ENCODE measurements around the gene CERT1. TPM values are rescaled to one million over a fixed set of nuclear protein-coding genes. Genes with fewer than 3 reads are reported as not detected.

The CERT1 gene
- polyA plus RNA-seq, 2 donors = 13.4 to 13.5 TPM

GRCh38 chr5:75412111-75412990 is 99.1 kb downstream of the CERT1 start:
- H3K4me1 ChIP-seq (ENCODE audit: control insufficient read depth in 2 of 2, insufficient read depth in 2 of 2, low read length in 1 of 2) = no peaks in the 10 kb centered on the region
- H3K9me3 ChIP-seq (ENCODE audit: control insufficient read depth in 2 of 2, insufficient read depth in 1 of 2, low read depth in 1 of 2, low read length in 1 of 2) = no peaks in the 10 kb centered on the region
- 81 to 83% methylated on average over 4 of the region's 4 CpGs for WGBS, 2 donors
- H3K27ac ChIP-seq (ENCODE audit: low read depth in 2 of 2, low read length in 1 of 2) = no peak overlapping the region
- no peak overlapping the region for H3K4me3 ChIP-seq (ENCODE audit: low read depth in 1 of 2, low read length in 2 of 2)
- H3K36me3 ChIP-seq (ENCODE audit: control insufficient read depth in 2 of 2, insufficient read depth in 2 of 2, low read length in 1 of 2) = no peaks in the 10 kb centered on the region
- no peaks in the 10 kb centered on the region for H3K27me3 ChIP-seq (ENCODE audit: control insufficient read depth in 1 of 2, insufficient read depth in 2 of 2, low read length in 2 of 2)

GRCh38 chr5:75405296-75405695 is 106.1 kb downstream of the CERT1 start:
- Histone ChIP-seq H3K4me1 (ENCODE audit: control insufficient read depth in 2 of 2, insufficient read depth in 2 of 2, low read length in 1 of 2) (no peaks in the 10 kb centered on the region), H3K27ac (ENCODE audit: low read depth in 2 of 2, low read length in 1 of 2) (no peak overlapping the region), H3K4me3 (ENCODE audit: low read depth in 1 of 2, low read length in 2 of 2) (no peak overlapping the region), H3K27me3 (ENCODE audit: control insufficient read depth in 1 of 2, insufficient read depth in 2 of 2, low read length in 2 of 2) (no peaks in the 10 kb centered on the region), H3K36me3 (ENCODE audit: control insufficient read depth in 2 of 2, insufficient read depth in 2 of 2, low read length in 1 of 2) (no peaks in the 10 kb centered on the region), H3K9me3 (ENCODE audit: control insufficient read depth in 2 of 2, insufficient read depth in 1 of 2, low read depth in 1 of 2, low read length in 1 of 2) (no peaks in the 10 kb centered on the region)
- WGBS, 2 donors = 60 to 61% methylated on average over 3 of the region's 3 CpGs

GRCh38 chr5:75395277-75395676 is 116.2 kb downstream of the CERT1 start:
- Histone ChIP-seq H3K27ac (ENCODE audit: low read depth in 2 of 2, low read length in 1 of 2) (no peak overlapping the region), H3K36me3 (ENCODE audit: control insufficient read depth in 2 of 2, insufficient read depth in 2 of 2, low read length in 1 of 2) (no peaks in the 10 kb centered on the region), H3K27me3 (ENCODE audit: control insufficient read depth in 1 of 2, insufficient read depth in 2 of 2, low read length in 2 of 2) (no peaks in the 10 kb centered on the region), H3K9me3 (ENCODE audit: control insufficient read depth in 2 of 2, insufficient read depth in 1 of 2, low read depth in 1 of 2, low read length in 1 of 2) (no peaks in the 10 kb centered on the region), H3K4me3 (ENCODE audit: low read depth in 1 of 2, low read length in 2 of 2) (no peak overlapping the region), H3K4me1 (ENCODE audit: control insufficient read depth in 2 of 2, insufficient read depth in 2 of 2, low read length in 1 of 2) (no peaks in the 10 kb centered on the region)
- WGBS, 2 donors = 97 to 98% methylated on average over 3 of the region's 3 CpGs

- H3K4me3 ChIP-seq (ENCODE audit: low read depth in 1 of 2, low read length in 2 of 2) = no peak overlapping the region
- no peaks in the 10 kb centered on the region for H3K4me1 ChIP-seq (ENCODE audit: control insufficient read depth in 2 of 2, insufficient read depth in 2 of 2, low read length in 1 of 2)
- H3K27me3 ChIP-seq (ENCODE audit: control insufficient read depth in 1 of 2, insufficient read depth in 2 of 2, low read length in 2 of 2) = no peaks in the 10 kb centered on the region
- WGBS, 2 donors = 92 to 94% methylated on average over 2 of the region's 2 CpGs
- no peak overlapping the region for H3K27ac ChIP-seq (ENCODE audit: low read depth in 2 of 2, low read length in 1 of 2)
- H3K36me3 ChIP-seq (ENCODE audit: control insufficient read depth in 2 of 2, insufficient read depth in 2 of 2, low read length in 1 of 2) = peaks cover 2 to 3% of the 10 kb centered on the region in 2 donors
- H3K9me3 ChIP-seq (ENCODE audit: control insufficient read depth in 2 of 2, insufficient read depth in 1 of 2, low read depth in 1 of 2, low read length in 1 of 2) = no peaks in the 10 kb centered on the region
Measured at GRCh38 chr5:75389430-75389829, 122.0 kb downstream of the CERT1 start.

GRCh38 chr5:75387806-75388205 is 123.6 kb downstream of the CERT1 start:
- Histone ChIP-seq H3K36me3 (ENCODE audit: control insufficient read depth in 2 of 2, insufficient read depth in 2 of 2, low read length in 1 of 2) (peaks cover 2 to 3% of the 10 kb centered on the region in 2 donors), H3K27me3 (ENCODE audit: control insufficient read depth in 1 of 2, insufficient read depth in 2 of 2, low read length in 2 of 2) (no peaks in the 10 kb centered on the region)
- WGBS, 2 donors = 87 to 94% methylated on average over 6 of the region's 6 CpGs

GRCh38 chr5:75384218-75384617 is 127.2 kb downstream of the CERT1 start:
- Histone ChIP-seq H3K4me1 (ENCODE audit: control insufficient read depth in 2 of 2, insufficient read depth in 2 of 2, low read length in 1 of 2) (no peaks in the 10 kb centered on the region), H3K9me3 (ENCODE audit: control insufficient read depth in 2 of 2, insufficient read depth in 1 of 2, low read depth in 1 of 2, low read length in 1 of 2) (no peaks in the 10 kb centered on the region), H3K36me3 (ENCODE audit: control insufficient read depth in 2 of 2, insufficient read depth in 2 of 2, low read length in 1 of 2) (peaks cover 2 to 6% of the 10 kb centered on the region in 2 donors), H3K4me3 (ENCODE audit: low read depth in 1 of 2, low read length in 2 of 2) (no peak overlapping the region), H3K27me3 (ENCODE audit: control insufficient read depth in 1 of 2, insufficient read depth in 2 of 2, low read length in 2 of 2) (no peaks in the 10 kb centered on the region), H3K27ac (ENCODE audit: low read depth in 2 of 2, low read length in 1 of 2) (no peak overlapping the region)
- 45 to 58% methylated on average over 1 of the region's 1 CpG for WGBS, 2 donors

More at GRCh38 chr5:75387806-75388205, 123.6 kb downstream of the CERT1 start:
- no peaks in the 10 kb centered on the region for H3K9me3 ChIP-seq (ENCODE audit: control insufficient read depth in 2 of 2, insufficient read depth in 1 of 2, low read depth in 1 of 2, low read length in 1 of 2)
- no peaks in the 10 kb centered on the region for H3K4me1 ChIP-seq (ENCODE audit: control insufficient read depth in 2 of 2, insufficient read depth in 2 of 2, low read length in 1 of 2)
- no peak overlapping the region for H3K4me3 ChIP-seq (ENCODE audit: low read depth in 1 of 2, low read length in 2 of 2)
- H3K27ac ChIP-seq (ENCODE audit: low read depth in 2 of 2, low read length in 1 of 2) = no peak overlapping the region

GRCh38 chr5:75381456-75381855 is 130.0 kb downstream of the CERT1 start:
- 71 to 87% methylated on average over 4 of the region's 4 CpGs for WGBS, 2 donors

GRCh38 chr5:75380099-75380498 is 131.3 kb downstream of the CERT1 start:
- Histone ChIP-seq H3K4me3 (ENCODE audit: low read depth in 1 of 2, low read length in 2 of 2) (no peak overlapping the region), H3K36me3 (ENCODE audit: control insufficient read depth in 2 of 2, insufficient read depth in 2 of 2, low read length in 1 of 2) (peaks cover 2 to 8% of the 10 kb centered on the region in 2 donors), H3K27me3 (ENCODE audit: control insufficient read depth in 1 of 2, insufficient read depth in 2 of 2, low read length in 2 of 2) (no peaks in the 10 kb centered on the region), H3K9me3 (ENCODE audit: control insufficient read depth in 2 of 2, insufficient read depth in 1 of 2, low read depth in 1 of 2, low read length in 1 of 2) (no peaks in the 10 kb centered on the region), H3K4me1 (ENCODE audit: control insufficient read depth in 2 of 2, insufficient read depth in 2 of 2, low read length in 1 of 2) (no peaks in the 10 kb centered on the region), H3K27ac (ENCODE audit: low read depth in 2 of 2, low read length in 1 of 2) (no peak overlapping the region)
- WGBS, 2 donors = 92% methylated on average over 1 of the region's 1 CpG

More at GRCh38 chr5:75381456-75381855, 130.0 kb downstream of the CERT1 start:
- H3K36me3 ChIP-seq (ENCODE audit: control insufficient read depth in 2 of 2, insufficient read depth in 2 of 2, low read length in 1 of 2) = peaks cover 2 to 8% of the 10 kb centered on the region in 2 donors
- H3K9me3 ChIP-seq (ENCODE audit: control insufficient read depth in 2 of 2, insufficient read depth in 1 of 2, low read depth in 1 of 2, low read length in 1 of 2) = no peaks in the 10 kb centered on the region
- H3K27ac ChIP-seq (ENCODE audit: low read depth in 2 of 2, low read length in 1 of 2) = no peak overlapping the region
- no peaks in the 10 kb centered on the region for H3K4me1 ChIP-seq (ENCODE audit: control insufficient read depth in 2 of 2, insufficient read depth in 2 of 2, low read length in 1 of 2)
- H3K4me3 ChIP-seq (ENCODE audit: low read depth in 1 of 2, low read length in 2 of 2) = no peak overlapping the region
- no peaks in the 10 kb centered on the region for H3K27me3 ChIP-seq (ENCODE audit: control insufficient read depth in 1 of 2, insufficient read depth in 2 of 2, low read length in 2 of 2)

- WGBS, 2 donors = 98 to 99% methylated on average over 4 of the region's 4 CpGs
- peaks cover 0 to 8% of the 10 kb centered on the region in 2 donors for H3K36me3 ChIP-seq (ENCODE audit: control insufficient read depth in 2 of 2, insufficient read depth in 2 of 2, low read length in 1 of 2)
- H3K4me1 ChIP-seq (ENCODE audit: control insufficient read depth in 2 of 2, insufficient read depth in 2 of 2, low read length in 1 of 2) = no peaks in the 10 kb centered on the region
- H3K27me3 ChIP-seq (ENCODE audit: control insufficient read depth in 1 of 2, insufficient read depth in 2 of 2, low read length in 2 of 2) = no peaks in the 10 kb centered on the region
- no peak overlapping the region for H3K4me3 ChIP-seq (ENCODE audit: low read depth in 1 of 2, low read length in 2 of 2)
- H3K27ac ChIP-seq (ENCODE audit: low read depth in 2 of 2, low read length in 1 of 2) = no peak overlapping the region
- H3K9me3 ChIP-seq (ENCODE audit: control insufficient read depth in 2 of 2, insufficient read depth in 1 of 2, low read depth in 1 of 2, low read length in 1 of 2) = no peaks in the 10 kb centered on the region
Measured at GRCh38 chr5:75375414-75375813, 136.0 kb downstream of the CERT1 start.

- Histone ChIP-seq H3K27me3 (ENCODE audit: control insufficient read depth in 1 of 2, insufficient read depth in 2 of 2, low read length in 2 of 2) (no peaks in the 10 kb centered on the region), H3K9me3 (ENCODE audit: control insufficient read depth in 2 of 2, insufficient read depth in 1 of 2, low read depth in 1 of 2, low read length in 1 of 2) (no peaks in the 10 kb centered on the region), H3K4me1 (ENCODE audit: control insufficient read depth in 2 of 2, insufficient read depth in 2 of 2, low read length in 1 of 2) (no peaks in the 10 kb centered on the region), H3K36me3 (ENCODE audit: control insufficient read depth in 2 of 2, insufficient read depth in 2 of 2, low read length in 1 of 2) (peaks cover 0 to 8% of the 10 kb centered on the region in 2 donors), H3K4me3 (ENCODE audit: low read depth in 1 of 2, low read length in 2 of 2) (no peak overlapping the region), H3K27ac (ENCODE audit: low read depth in 2 of 2, low read length in 1 of 2) (no peak overlapping the region)
- WGBS, 2 donors = 83 to 93% methylated on average over 12 of the region's 12 CpGs
Measured at GRCh38 chr5:75374394-75374814, 137.0 kb downstream of the CERT1 start.

All from esophagus (tissue), 2 donors.